ENCODE results near the gene RHAG. TPM values are rescaled to one million over a fixed set of nuclear protein-coding genes. Genes with fewer than 3 reads are reported as not detected.

Gene RHAG
- total and polyA plus RNA-seq, 2 donors (not counting 1 experiment from before 2014, with no cell fraction given) = not detected

DNA sequence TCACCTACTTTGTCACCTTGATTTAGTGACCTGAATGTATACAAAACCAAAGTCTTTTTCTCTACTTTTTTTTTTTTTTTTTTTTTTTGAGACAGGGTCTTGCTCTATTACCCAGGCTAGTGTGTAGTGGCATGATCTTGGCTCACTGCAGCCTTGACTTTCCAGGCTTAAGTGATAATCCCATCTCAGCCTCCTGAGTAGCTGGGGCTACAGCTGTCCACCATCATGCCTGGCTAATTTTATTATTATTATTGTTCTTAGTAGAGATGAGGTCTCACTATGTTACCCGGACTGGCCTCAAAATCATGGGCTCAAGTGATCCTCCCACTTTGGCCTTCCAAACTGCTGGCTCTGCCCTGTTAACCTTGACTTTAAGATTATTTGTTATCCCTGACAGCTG is 39.2 kb upstream of the RHAG start:
- POLR2A ChIA-PET = no interaction called here
- DNase-seq (no peak), ATAC-seq (ENCODE audit: low read depth) (no peak)
- CTCF ChIA-PET = no interaction called here
- H2AFZ ChIP-seq (ENCODE audit: insufficient read depth, low read depth, low read length, poor library complexity, severe bottlenecking) = no peak overlapping the region
- no peak overlapping the region for H3K27ac ChIP-seq (ENCODE audit: low read length in 2 of 2)
- Mint-ChIP-seq H3K4me1 (no peaks in the 10 kb centered on the region), H3K27me3 (no peaks in the 10 kb centered on the region), H3K27ac (no peak overlapping the region), H3K4me3 (no peak overlapping the region), H3K9me3 (ENCODE audit: insufficient read depth) (peaks cover 5% of the 10 kb centered on the region)
- no peaks in the 10 kb centered on the region for H3K36me3 ChIP-seq (replicated peaks in 1 of 2; ENCODE audit: control extremely low read depth in 1 of 2, control insufficient read depth in 1 of 2, extremely low read depth in 1 of 2, insufficient read depth in 2 of 2, low read length in 1 of 2)
- H3K4me1 ChIP-seq (ENCODE audit: control insufficient read depth in 2 of 2, insufficient read depth in 2 of 2, low read length in 2 of 2) = no peaks in the 10 kb centered on the region
- intact Hi-C loops (cut with micrococcal nuclease) = no loop called here
- no peak for TF ChIP-seq EZH2 (IDR thresholded peaks at IDR 0.05; ENCODE audit: borderline replicate concordance, insufficient read depth, low read depth, low read length, poor library complexity, severe bottlenecking)
- no peak for TF ChIP-seq CTCF (IDR thresholded peaks at IDR 0.05)
- H3K79me2 ChIP-seq (ENCODE audit: control insufficient read depth, insufficient read depth, low read length) = no peaks in the 10 kb centered on the region
- no peaks in the 10 kb centered on the region for H3K9me3 ChIP-seq (ENCODE audit: control extremely low read depth in 1 of 3, control insufficient read depth in 2 of 3, insufficient read depth in 1 of 3, low read length in 2 of 3)
- no peak overlapping the region for H3K4me3 ChIP-seq (ENCODE audit: control extremely low read depth in 1 of 5, extremely low read depth in 1 of 5, insufficient read depth in 1 of 5, low read depth in 2 of 5, low read length in 4 of 5)
- no peaks in the 10 kb centered on the region for H3K27me3 ChIP-seq (replicated peaks in 1 of 4; ENCODE audit: control extremely low read depth in 1 of 4, control insufficient read depth in 3 of 4, insufficient read depth in 4 of 4, low read length in 3 of 4)
- H4K20me1 ChIP-seq (ENCODE audit: control insufficient read depth, insufficient read depth, low read length, poor library complexity, severe bottlenecking) = no peaks in the 10 kb centered on the region
- WGBS (ENCODE audit: insufficient coverage) = no CpG with 5 or more reads among the region's 1 CpG
- no peak overlapping the region for H3K4me2 ChIP-seq (replicated peaks; ENCODE audit: low read depth, low read length, poor library complexity, severe bottlenecking)
- no peak overlapping the region for H3K9ac ChIP-seq (ENCODE audit: low read length)

GRCh38 chr6:49668083-49668511 is 31.5 kb upstream of the RHAG start:
- DNase-seq = no peak
- H3K4me3 ChIP-seq (ENCODE audit: control extremely low read depth in 1 of 5, extremely low read depth in 1 of 5, insufficient read depth in 1 of 5, low read depth in 2 of 5, low read length in 4 of 5) = no peak overlapping the region
- no peaks in the 10 kb centered on the region for H3K4me1 ChIP-seq (ENCODE audit: control insufficient read depth in 2 of 2, insufficient read depth in 2 of 2, low read length in 2 of 2)
- Mint-ChIP-seq H3K4me3 (no peak overlapping the region), H3K9me3 (ENCODE audit: insufficient read depth) (peaks cover 5% of the 10 kb centered on the region), H3K4me1 (no peaks in the 10 kb centered on the region), H3K27ac (no peak overlapping the region), H3K27me3 (no peaks in the 10 kb centered on the region)
- H3K36me3 ChIP-seq (replicated peaks in 1 of 2; ENCODE audit: control extremely low read depth in 1 of 2, control insufficient read depth in 1 of 2, extremely low read depth in 1 of 2, insufficient read depth in 2 of 2, low read length in 1 of 2) = no peaks in the 10 kb centered on the region
- intact Hi-C loops (cut with micrococcal nuclease) = no loop called here
- no peaks in the 10 kb centered on the region for H3K9me3 ChIP-seq (ENCODE audit: control extremely low read depth in 1 of 3, control insufficient read depth in 2 of 3, insufficient read depth in 1 of 3, low read length in 2 of 3)
- TF ChIP-seq EZH2 (IDR thresholded peaks at IDR 0.05; ENCODE audit: borderline replicate concordance, insufficient read depth, low read depth, low read length, poor library complexity, severe bottlenecking) = no peak
- TF ChIP-seq CTCF (IDR thresholded peaks at IDR 0.05) = no peak
- H3K79me2 ChIP-seq (ENCODE audit: control insufficient read depth, insufficient read depth, low read length) = no peaks in the 10 kb centered on the region
- no peak for ATAC-seq (ENCODE audit: low read depth)
- no peaks in the 10 kb centered on the region for H3K27me3 ChIP-seq (replicated peaks in 1 of 4; ENCODE audit: control extremely low read depth in 1 of 4, control insufficient read depth in 3 of 4, insufficient read depth in 4 of 4, low read length in 3 of 4)
- no peak overlapping the region for H3K9ac ChIP-seq (ENCODE audit: low read length)
- no peak overlapping the region for H3K4me2 ChIP-seq (replicated peaks; ENCODE audit: low read depth, low read length, poor library complexity, severe bottlenecking)
- ChIA-PET CTCF (no interaction called here), POLR2A (no interaction called here)
- no peaks in the 10 kb centered on the region for H4K20me1 ChIP-seq (ENCODE audit: control insufficient read depth, insufficient read depth, low read length, poor library complexity, severe bottlenecking)
- H2AFZ ChIP-seq (ENCODE audit: insufficient read depth, low read depth, low read length, poor library complexity, severe bottlenecking) = no peak overlapping the region
- no peak overlapping the region for H3K27ac ChIP-seq (ENCODE audit: low read length in 2 of 2)

Data from B cell (primary cell).